Panc1 (cell line): ENCODE measurements around the gene SIGLECL1.

Source experiments
- REST ChIP-seq, 2 experiments: IDR thresholded peaks; 2 replicates each; pipeline ENCODE4 v1.6.1; 2011 to 2012; ENCODE audit warnings: low read depth in 2 of 2, control low read depth in 1 of 2, low read length in 1 of 2, mild to moderate bottlenecking in 1 of 2, moderate library complexity in 1 of 2; ENCODE audit not compliant: insufficient read depth in 1 of 2
- SIN3A ChIP-seq: IDR thresholded peaks from 2 replicates; pipeline ENCODE4 v1.6.1; 2012; ENCODE audit warnings: low read depth, mild to moderate bottlenecking, low read length, moderate library complexity, borderline replicate concordance; ENCODE audit not compliant: insufficient read depth
- TCF7L2 ChIP-seq: IDR thresholded peaks from 2 replicates; pipeline ENCODE4 v1.6.1; 2011; ENCODE audit warnings: mild to moderate bottlenecking, low read depth, low read length, inconsistent platforms
- TF ChIP-seq, protein P1 (sequence below): fragments of 450-650 bp; IDR thresholded peaks from 2 replicates; pipeline ENCODE4 v1.5.1; 2017; ENCODE audit warnings: mild to moderate bottlenecking

- TF ChIP-seq, protein P1, sequence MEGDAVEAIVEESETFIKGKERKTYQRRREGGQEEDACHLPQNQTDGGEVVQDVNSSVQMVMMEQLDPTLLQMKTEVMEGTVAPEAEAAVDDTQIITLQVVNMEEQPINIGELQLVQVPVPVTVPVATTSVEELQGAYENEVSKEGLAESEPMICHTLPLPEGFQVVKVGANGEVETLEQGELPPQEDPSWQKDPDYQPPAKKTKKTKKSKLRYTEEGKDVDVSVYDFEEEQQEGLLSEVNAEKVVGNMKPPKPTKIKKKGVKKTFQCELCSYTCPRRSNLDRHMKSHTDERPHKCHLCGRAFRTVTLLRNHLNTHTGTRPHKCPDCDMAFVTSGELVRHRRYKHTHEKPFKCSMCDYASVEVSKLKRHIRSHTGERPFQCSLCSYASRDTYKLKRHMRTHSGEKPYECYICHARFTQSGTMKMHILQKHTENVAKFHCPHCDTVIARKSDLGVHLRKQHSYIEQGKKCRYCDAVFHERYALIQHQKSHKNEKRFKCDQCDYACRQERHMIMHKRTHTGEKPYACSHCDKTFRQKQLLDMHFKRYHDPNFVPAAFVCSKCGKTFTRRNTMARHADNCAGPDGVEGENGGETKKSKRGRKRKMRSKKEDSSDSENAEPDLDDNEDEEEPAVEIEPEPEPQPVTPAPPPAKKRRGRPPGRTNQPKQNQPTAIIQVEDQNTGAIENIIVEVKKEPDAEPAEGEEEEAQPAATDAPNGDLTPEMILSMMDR: no peak
- TF ChIP-seq REST (IDR thresholded peaks at IDR 0.05; ENCODE audit: insufficient read depth in 1 of 2, low read depth in 2 of 2, low read length in 1 of 2) (no peak), TCF7L2 (no peak), SIN3A (no peak)
Measured at GRCh38 chr19:51256155-51256625, 5.3 kb downstream of the SIGLECL1 start.
